Stimulated activated CD8-positive, alpha-beta memory T cell treated with anti-CD3 and anti-CD28 coated beads, Interleukin-12 subunit alpha, Interleukin-12 subunit beta, amount 100 ng/mL, for 24 hours (primary cell): ENCODE results near the gene ZFP62.

Experiments
- DNase-seq: peaks from one replicate; pipeline ENCODE4 v3.0.0-alpha.2; 2020; ENCODE audit errors: extremely low read depth

Gene ZFP62

GRCh38 chr5:180810210-180810958, 50.7 kb downstream of the ZFP62 start:
- peak; percentile 90 for DNase-seq

- DNase-seq = peak; percentile 85
These were observed 51.5 kb downstream of the ZFP62 start for GRCh38 chr5:180809403-180810209.

GRCh38 chr5:180808461-180809000, 52.5 kb downstream of the ZFP62 start:
- no peak for DNase-seq

GRCh38 chr5:180807654-180808414, 53.2 kb downstream of the ZFP62 start:
- no peak for DNase-seq

- DNase-seq = no peak
These were observed 54.0 kb downstream of the ZFP62 start for GRCh38 chr5:180807046-180807445.

- DNase-seq = no peak
These were observed 54.6 kb downstream of the ZFP62 start for GRCh38 chr5:180806351-180807011.

- no peak for DNase-seq
These were observed 56.9 kb downstream of the ZFP62 start for GRCh38 chr5:180804129-180804618.

GRCh38 chr5:180803181-180804128, 57.6 kb downstream of the ZFP62 start:
- DNase-seq = peak; percentile 74

GRCh38 chr5:180802325-180803180, 58.5 kb downstream of the ZFP62 start, which contains the start of gene MGAT1:
Gene MGAT1, minus strand, starts transcription at chr5:180802806. Its CDS starts 9,835 bp downstream, at chr5:180792971.
- DNase-seq = peak; percentile 57

- no peak for DNase-seq
These were observed 59.3 kb downstream of the ZFP62 start for GRCh38 chr5:180801596-180802324.

- DNase-seq = no peak
These were observed 60.9 kb downstream of the ZFP62 start for GRCh38 chr5:180799902-180800801.

- no peak for DNase-seq
These were observed 61.9 kb downstream of the ZFP62 start for GRCh38 chr5:180799194-180799593.

GRCh38 chr5:180798193-180798592, 62.9 kb downstream of the ZFP62 start:
- no peak for DNase-seq
